ENCODE data around the gene EMC8.
A peak's percentile ranks its signal among the peaks of the same experiment; 100 is the strongest.

The EMC8 gene

DNA sequence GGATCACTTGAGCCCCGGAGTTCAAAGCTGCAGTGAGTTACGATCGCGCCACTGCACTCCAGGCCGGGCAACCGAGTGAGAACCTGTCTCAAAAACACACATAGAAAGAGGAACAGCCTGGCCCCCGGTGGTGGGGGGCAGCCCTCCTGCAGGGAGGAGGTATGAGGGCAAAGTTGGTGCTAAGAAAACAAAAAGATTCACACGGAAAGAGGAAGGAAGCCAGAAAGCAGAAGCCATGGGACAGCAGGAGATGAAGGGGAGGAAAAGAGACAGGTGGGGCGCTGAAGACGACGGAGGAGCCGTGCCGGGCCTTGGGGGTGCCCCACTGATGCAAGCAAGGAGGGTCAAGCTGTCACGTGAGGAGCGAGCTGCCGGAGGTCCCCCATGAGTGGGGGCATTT, 40.2 kb downstream of the EMC8 start:
- no peak for DNase-seq (ENCODE audit: extremely low read depth in 1 of 2, low read depth in 1 of 2)

- no peak for DNase-seq (ENCODE audit: extremely low read depth in 1 of 2, low read depth in 1 of 2)
These were observed 42.0 kb downstream of the EMC8 start for GRCh38 chr16:85757341-85757822.

DNA sequence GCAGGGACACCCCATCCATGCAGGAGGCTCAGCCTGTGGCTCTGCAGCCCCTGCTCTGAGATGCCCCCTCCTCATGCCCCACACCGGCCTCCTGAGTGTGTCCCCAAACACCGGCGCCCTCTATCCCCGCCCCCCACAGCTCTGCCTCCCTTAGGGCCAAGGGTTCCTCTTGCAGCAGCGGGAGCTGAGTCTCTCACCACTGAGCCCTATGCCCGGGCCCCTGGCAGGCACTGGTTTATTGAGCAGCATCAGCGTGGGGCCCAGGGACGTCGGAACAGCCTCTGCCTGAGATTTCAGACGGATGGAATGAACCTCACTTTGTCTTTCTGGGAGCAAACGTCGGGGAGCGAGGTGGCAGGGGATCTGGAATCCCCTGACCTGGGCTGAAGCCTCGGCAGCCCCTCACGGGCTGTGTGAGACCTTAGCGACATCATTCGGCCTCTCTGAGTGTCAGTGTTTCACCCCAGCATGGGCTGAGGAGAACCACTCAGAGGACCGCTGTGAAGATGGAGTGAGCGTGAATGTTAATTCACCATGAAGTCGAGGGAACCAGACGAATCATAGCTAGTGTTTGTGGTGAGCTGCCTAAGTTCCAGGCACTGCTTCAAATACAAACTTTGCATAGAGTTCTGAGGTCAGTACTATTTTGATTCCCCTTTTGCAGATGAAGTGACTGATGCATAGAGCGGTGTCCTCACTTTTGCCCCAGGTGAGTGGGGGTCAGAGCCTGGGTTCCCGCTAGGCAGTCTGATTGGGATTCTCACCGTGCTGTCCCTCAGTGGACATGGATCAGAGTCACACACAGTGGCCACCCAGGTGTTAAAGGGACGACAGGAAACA, 43.2 kb downstream of the EMC8 start:
- no peak for DNase-seq (ENCODE audit: extremely low read depth in 1 of 2, low read depth in 1 of 2)

DNA sequence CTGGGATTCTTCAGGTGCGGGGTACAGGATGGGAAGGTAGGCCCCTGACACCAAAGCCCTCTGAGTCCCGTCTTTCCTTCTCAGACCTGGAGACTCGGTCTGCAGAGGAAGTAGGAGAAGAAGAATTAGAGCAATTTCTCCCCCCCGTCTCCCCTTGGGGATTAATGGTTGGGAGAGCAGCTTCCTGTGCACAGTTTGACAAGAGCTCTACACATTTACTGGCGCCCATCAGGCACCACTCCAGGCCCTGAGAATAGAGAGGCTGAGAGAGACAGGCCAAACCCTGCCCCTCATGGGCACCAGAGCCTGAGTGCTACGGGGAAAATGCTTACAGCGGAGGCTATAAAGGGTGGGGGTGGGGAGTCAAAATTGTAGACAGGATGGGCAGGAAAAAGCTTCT, 44.9 kb downstream of the EMC8 start:
- no peak for DNase-seq (ENCODE audit: extremely low read depth in 1 of 2, low read depth in 1 of 2)

GRCh38 chr16:85753976-85754375, 45.4 kb downstream of the EMC8 start:
- DNase-seq (ENCODE audit: extremely low read depth in 1 of 2, low read depth in 1 of 2), result no peak

- DNase-seq (ENCODE audit: extremely low read depth in 1 of 2, low read depth in 1 of 2), result no peak
These were observed 45.8 kb downstream of the EMC8 start for GRCh38 chr16:85753559-85753958.

DNA sequence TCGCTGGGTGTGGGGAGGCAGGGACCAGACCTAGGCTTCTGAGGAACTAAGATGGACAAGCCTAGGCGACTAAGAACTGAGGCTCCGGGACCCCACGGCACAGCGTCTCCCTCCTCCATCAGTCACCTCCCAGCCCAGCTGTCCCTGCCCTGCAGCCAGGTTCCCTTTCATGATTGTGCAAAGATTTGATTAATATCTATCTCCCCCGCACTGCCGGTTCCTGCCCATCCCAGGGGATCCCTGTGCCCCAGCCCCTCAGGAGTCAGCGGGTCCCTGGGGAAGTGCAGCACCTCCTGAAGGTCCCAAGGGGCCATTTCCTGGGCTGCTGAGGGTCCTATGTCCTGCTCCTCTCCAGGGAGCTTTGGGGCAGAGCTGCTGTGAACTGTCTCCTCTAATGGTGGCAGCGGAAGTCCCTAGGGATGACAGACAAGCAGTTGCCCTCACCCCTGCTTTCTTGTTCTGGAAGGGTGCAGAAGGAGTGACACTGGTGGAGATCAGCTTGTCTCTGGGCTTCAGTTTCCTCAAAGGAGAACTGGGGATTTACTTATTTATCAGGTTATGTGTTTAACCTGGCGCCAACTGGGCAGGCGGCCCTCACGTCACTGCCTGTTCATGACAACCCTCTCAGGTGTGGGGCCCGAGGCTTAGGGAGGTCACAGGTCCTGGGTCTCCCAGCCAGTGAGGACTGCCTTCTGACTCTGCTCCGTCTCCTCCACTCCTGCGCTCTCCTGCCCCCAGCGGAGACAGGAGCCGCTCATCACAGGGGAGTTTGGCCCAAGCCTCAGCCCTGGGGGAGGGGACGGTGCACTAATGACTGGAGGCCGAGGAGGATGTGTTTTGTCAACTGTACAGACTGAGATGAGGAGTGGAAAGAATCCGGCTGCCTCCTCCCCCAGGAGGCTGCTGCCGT, 46.6 kb downstream of the EMC8 start:
- no peak for DNase-seq (ENCODE audit: extremely low read depth in 1 of 2, low read depth in 1 of 2)

GRCh38 chr16:85751698-85752501, 47.4 kb downstream of the EMC8 start:
- DNase-seq (ENCODE audit: extremely low read depth in 1 of 2, low read depth in 1 of 2), result no peak

- no peak for DNase-seq (ENCODE audit: extremely low read depth in 1 of 2, low read depth in 1 of 2)
These were observed 48.3 kb downstream of the EMC8 start, which contains the start of gene C16orf74 for GRCh38 chr16:85750827-85751697. C16orf74 (minus strand) TSS chr16:85751096; CDS start chr16:85735217, 15,879 bp downstream.

GRCh38 chr16:85750146-85750826, 49.1 kb downstream of the EMC8 start:
- DNase-seq (ENCODE audit: extremely low read depth in 1 of 2, low read depth in 1 of 2), result no peak

DNA sequence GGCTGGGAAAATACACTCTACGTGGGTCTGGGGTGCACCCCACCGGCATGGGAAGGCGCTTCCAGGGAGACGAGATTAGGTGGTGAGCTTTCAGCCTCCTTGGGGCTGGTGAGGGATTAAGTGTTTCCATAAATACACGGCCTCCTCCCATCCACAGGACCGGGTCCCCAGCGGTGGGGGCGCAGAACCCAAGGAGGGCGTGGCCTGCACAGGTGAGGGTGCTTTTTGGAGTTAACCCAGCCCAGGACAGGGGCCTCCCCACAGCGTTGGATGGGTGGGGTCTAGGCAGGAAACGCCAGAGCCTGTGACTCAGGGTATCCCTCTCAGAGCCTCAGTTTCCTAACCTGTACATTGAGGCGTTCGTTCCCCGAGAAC, 49.6 kb downstream of the EMC8 start:
- no peak for DNase-seq (ENCODE audit: extremely low read depth in 1 of 2, low read depth in 1 of 2)

GRCh38 chr16:85746460-85747215, 52.7 kb downstream of the EMC8 start:
- no peak for DNase-seq (ENCODE audit: extremely low read depth in 1 of 2, low read depth in 1 of 2)

DNA sequence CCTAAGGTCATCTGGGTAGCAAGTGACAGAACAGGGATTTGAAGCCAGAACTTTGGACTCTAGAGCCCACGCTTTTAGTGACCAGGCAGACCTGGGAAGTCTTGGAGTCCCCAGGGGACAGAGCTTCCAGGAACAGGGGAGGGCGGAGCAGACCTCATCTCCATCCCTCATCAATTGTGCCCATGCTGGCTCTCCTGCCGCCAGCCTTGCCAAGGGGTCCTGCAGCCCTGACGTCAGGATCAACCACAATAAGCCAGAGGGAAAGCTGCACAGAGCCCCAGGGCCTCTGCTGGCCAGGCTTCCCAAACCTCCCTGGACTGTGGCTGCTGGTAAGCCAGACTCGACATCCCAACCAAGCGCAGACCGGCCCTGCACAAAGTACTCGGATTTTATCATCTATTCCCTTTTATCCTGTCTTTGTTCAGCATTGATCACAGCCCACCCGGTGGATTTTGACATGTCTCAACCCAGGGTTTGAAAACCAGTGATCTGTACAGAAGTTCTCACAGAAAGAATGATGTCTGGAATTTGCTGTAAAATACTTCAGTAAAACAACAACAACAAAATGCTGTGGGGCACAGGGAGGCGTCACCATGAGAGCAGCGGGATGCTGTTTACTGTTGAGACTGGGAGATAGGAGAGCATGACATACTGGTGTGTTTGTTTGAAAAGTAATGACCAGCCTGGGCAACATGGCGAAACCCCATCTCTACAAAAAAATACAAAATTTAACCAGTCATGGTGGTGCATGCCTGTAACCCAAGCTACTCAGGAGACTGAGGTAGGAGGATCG, 60.2 kb downstream of the EMC8 start:
- no peak for DNase-seq (ENCODE audit: extremely low read depth in 1 of 2, low read depth in 1 of 2)

GRCh38 chr16:85736921-85737320, 62.4 kb downstream of the EMC8 start:
- DNase-seq (ENCODE audit: extremely low read depth in 1 of 2, low read depth in 1 of 2), result no peak

GRCh38 chr16:85735946-85736345, 63.4 kb downstream of the EMC8 start:
- DNase-seq (ENCODE audit: extremely low read depth in 1 of 2, low read depth in 1 of 2), result no peak

DNA sequence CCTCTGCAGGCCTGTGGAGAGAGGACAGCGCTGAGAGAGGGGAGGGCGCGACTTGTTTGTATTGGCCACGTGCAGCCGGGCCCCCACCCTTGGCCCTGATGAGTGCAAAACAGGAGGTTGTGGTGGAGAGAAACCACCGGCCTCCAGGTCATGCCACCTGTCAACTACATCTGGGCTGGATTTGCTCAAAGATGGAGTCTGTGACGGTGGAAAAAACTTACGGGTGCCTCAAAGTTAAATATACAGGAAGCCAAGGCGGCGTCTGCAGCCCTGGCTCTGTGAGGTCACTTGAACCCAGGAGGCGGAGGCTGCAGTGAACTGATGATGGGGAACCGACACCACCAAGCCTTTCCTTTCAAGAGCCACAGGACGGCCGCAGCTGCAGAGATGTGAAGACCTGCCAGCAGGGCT, 64.1 kb downstream of the EMC8 start:
- DNase-seq (ENCODE audit: extremely low read depth in 1 of 2, low read depth in 1 of 2), result peak in 1 of 2 donors; percentile 27

DNA sequence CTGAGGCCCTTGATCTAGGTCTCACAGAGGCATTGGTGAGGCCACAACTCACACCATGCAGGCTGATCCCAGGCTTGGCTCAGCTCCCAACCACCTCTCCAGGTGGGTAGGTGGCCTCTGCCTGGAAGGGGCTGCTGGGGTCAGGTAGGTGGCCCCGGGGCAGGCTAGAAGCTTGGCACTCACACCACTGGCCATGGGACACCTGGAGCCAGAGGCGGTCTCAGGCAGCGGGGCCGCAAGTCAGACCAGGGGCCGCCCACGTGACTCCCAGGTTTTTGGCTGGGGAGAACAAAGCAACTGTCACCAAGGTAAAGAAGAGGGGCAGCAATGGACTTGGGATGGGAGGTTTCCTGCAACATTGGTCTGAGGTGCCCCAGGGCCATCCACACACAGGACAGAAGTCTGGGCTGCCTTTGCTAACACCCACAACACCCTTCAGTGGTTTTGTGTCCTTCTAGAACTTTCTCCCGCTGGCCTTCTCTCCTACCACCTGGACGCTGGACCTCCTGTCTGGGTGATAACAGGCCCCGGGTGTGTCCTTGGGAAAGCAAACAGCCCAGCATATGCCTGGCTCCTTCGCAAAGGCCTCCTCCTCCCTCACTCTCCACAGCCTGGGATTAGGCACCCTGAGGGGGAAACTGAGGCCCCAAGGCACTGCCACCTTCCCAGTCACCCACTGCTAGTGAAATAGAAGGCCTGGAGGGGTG, 64.9 kb downstream of the EMC8 start:
- DNase-seq (ENCODE audit: extremely low read depth in 1 of 2, low read depth in 1 of 2), result no peak
